K562 (cell line): Measurements from ENCODE around the gene MED29. TPM values are rescaled to one million over a fixed set of nuclear protein-coding genes. Genes with fewer than 3 reads are reported as not detected.

Experiments used
- ARID1B ChIP-seq: fragments of 450-650 bp; IDR thresholded peaks from 2 replicates; pipeline ENCODE4 v1.6.1; 2016; ENCODE audit warnings: antibody characterized with exemption, mild to moderate bottlenecking, inconsistent platforms
- EP300 ChIP-seq: IDR thresholded peaks from 2 replicates; pipeline ENCODE4 v1.6.1; 2012; ENCODE audit warnings: low read length, improper control_type of control experiment
- HDAC3 ChIP-seq: fragments of 450-650 bp; IDR thresholded peaks from 2 replicates; pipeline ENCODE4 v1.6.1; 2018; ENCODE audit warnings: borderline replicate concordance, mild to moderate bottlenecking, moderate library complexity; ENCODE audit not compliant: partially characterized antibody
- KLF13 ChIP-seq: fragments of 450-650 bp; IDR thresholded peaks from 2 replicates; pipeline ENCODE4 v1.6.1; 2016; ENCODE audit warnings: missing genetic modification characterization, low read depth, mild to moderate bottlenecking, missing compliant biosample characterization, moderate library complexity, borderline replicate concordance
- NR2C1 ChIP-seq, 2 experiments: fragments of 450-650 bp; IDR thresholded peaks; 2 replicates each; pipeline ENCODE4 v1.6.1; 2017; ENCODE audit warnings: mild to moderate bottlenecking in 2 of 2, antibody characterized with exemption in 1 of 2, inconsistent platforms in 1 of 2, missing compliant biosample characterization in 1 of 2, missing genetic modification characterization in 1 of 2
- ZNF239 ChIP-seq: fragments of 250-450 bp; sonication (Bioruptor Pico); IDR thresholded peaks from 2 replicates; pipeline ENCODE4 v1.4.0; 2020; ENCODE audit warnings: mild to moderate bottlenecking
- polyA plus RNA-seq, 8 experiments: library from polyadenylated mRNA; depleted of rRNA in 4 of 8; stranded (reverse) in 5 of 8; unstranded in 3 of 8; fragments of >200 nt; fragmentation: Nextera tagmentation in 2 of 8; fragmentation: Illumina TruSeq in 1 of 8; extraction: Ambion mirVana in 2 of 8; extraction: Trizol in 1 of 8; gene quantifications; 2 replicates each; pipeline versions ENCODE4 v1.2.1 to v1.2.3, GENCODE V29; 2011 to 2014; ENCODE audit warnings: inconsistent platforms in 1 of 8, missing spikeins in 1 of 8
- total RNA-seq, 7 experiments: library from RNA; depleted of rRNA in 6 of 7; stranded (reverse); fragments of >200 nt in 6 of 7; fragmentation: Illumina TruSeq in 2 of 7; extraction: Trizol in 2 of 7; gene quantifications; 2 replicates each; pipeline versions ENCODE4 v1.2.1 to v1.2.3, GENCODE V29; 2011 to 2021; ENCODE audit warnings: low replicate concordance in 1 of 7
- TF ChIP-seq, protein P1 (sequence below): sonication (generic); formaldehyde crosslinking; IDR thresholded peaks from 2 replicates; pipeline ENCODE4 v1.8.1; 2022; ENCODE audit warnings: missing genetic modification reagents
- TF ChIP-seq, protein P2 (sequence below): sonication (generic); formaldehyde crosslinking; IDR thresholded peaks from 2 replicates; pipeline ENCODE4 v1.8.1; 2023; ENCODE audit warnings: missing genetic modification reagents, mild to moderate bottlenecking, borderline replicate concordance
- TF ChIP-seq, protein P3 (sequence below): fragments of 450-650 bp; IDR thresholded peaks from 2 replicates; pipeline ENCODE4 v1.7.1; 2018; ENCODE audit warnings: mild to moderate bottlenecking, low read depth; ENCODE audit not compliant: partially characterized antibody
- TF ChIP-seq, protein P4 (sequence below): fragments of 450-650 bp; IDR thresholded peaks from one replicate; pipeline ENCODE4 v1.6.1; 2018; ENCODE audit warnings: mild to moderate bottlenecking, moderate library complexity; ENCODE audit not compliant: partially characterized antibody
- TF ChIP-seq, protein P5 (sequence below): sonication (generic); formaldehyde crosslinking; IDR thresholded peaks from 2 replicates; pipeline ENCODE4 v1.8.0; 2022; ENCODE audit warnings: missing genetic modification reagents, mild to moderate bottlenecking, moderate library complexity, borderline replicate concordance

MED29 gene
- total and polyA plus RNA-seq, 9 of the 15 experiments (the other 6 are each of a cell fraction or from before 2014, with no cell fraction given), result 1.8 to 22.6 (median 12.4) TPM

DNA sequence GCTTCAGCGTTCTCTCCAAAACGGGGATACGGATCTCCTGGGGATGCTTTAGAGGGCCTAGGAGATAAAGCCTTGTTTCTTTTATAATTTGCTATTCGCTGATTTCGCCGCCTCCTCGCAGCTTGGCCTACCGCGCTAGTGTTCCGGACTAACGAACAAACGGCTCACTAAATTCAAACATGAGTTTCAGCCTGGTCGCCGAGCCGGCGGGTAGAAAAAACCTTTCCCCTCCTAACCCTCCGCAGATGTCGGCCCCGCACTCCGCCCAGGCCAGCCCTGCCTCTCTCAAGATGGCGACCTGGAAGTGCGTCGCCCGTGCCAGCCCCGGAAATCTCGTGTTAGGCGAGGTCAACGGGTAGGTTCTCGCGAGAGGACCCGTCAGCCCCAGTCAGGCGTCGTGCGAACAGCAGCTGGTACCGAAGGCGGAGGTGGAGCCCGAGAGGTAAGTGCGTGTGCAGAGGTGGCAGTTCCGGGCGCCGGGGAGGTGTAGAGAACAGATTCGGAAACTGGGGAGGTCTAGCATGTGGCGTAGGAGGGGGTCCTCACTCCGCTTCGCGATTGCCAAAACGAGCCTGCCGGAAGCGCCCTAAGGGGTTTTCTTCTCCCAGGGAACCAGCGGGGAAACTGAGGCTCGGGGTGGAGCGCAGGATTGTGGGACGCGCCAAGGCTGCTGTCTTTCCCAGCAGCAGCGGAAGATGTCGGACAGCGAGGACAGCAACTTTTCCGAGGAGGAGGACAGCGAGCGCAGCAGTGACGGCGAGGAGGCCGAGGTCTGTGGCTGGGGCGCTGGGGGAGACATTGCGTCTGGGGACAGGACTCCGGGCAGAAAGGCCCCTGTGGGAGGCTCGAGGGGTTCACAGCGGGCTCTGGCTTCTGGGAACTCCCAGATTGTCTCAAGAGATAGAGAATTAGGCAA lies 54.3 kb downstream of the MED29 start, which contains the start of gene SUPT5H (continued):
- TF ChIP-seq, protein P1, sequence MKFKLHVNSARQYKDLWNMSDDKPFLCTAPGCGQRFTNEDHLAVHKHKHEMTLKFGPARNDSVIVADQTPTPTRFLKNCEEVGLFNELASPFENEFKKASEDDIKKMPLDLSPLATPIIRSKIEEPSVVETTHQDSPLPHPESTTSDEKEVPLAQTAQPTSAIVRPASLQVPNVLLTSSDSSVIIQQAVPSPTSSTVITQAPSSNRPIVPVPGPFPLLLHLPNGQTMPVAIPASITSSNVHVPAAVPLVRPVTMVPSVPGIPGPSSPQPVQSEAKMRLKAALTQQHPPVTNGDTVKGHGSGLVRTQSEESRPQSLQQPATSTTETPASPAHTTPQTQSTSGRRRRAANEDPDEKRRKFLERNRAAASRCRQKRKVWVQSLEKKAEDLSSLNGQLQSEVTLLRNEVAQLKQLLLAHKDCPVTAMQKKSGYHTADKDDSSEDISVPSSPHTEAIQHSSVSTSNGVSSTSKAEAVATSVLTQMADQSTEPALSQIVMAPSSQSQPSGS, result no peak
- TF ChIP-seq EP300, result peak; percentile 41; the same call in 1 of the 2 replicates
- TF ChIP-seq, protein P2, sequence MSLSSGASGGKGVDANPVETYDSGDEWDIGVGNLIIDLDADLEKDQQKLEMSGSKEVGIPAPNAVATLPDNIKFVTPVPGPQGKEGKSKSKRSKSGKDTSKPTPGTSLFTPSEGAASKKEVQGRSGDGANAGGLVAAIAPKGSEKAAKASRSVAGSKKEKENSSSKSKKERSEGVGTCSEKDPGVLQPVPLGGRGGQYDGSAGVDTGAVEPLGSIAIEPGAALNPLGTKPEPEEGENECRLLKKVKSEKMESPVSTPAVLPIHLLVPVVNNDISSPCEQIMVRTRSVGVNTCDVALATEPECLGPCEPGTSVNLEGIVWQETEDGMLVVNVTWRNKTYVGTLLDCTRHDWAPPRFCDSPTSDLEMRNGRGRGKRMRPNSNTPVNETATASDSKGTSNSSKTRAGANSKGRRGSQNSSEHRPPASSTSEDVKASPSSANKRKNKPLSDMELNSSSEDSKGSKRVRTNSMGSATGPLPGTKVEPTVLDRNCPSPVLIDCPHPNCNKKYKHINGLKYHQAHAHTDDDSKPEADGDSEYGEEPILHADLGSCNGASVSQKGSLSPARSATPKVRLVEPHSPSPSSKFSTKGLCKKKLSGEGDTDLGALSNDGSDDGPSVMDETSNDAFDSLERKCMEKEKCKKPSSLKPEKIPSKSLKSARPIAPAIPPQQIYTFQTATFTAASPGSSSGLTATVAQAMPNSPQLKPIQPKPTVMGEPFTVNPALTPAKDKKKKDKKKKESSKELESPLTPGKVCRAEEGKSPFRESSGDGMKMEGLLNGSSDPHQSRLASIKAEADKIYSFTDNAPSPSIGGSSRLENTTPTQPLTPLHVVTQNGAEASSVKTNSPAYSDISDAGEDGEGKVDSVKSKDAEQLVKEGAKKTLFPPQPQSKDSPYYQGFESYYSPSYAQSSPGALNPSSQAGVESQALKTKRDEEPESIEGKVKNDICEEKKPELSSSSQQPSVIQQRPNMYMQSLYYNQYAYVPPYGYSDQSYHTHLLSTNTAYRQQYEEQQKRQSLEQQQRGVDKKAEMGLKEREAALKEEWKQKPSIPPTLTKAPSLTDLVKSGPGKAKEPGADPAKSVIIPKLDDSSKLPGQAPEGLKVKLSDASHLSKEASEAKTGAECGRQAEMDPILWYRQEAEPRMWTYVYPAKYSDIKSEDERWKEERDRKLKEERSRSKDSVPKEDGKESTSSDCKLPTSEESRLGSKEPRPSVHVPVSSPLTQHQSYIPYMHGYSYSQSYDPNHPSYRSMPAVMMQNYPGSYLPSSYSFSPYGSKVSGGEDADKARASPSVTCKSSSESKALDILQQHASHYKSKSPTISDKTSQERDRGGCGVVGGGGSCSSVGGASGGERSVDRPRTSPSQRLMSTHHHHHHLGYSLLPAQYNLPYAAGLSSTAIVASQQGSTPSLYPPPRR, result no peak
- TF ChIP-seq, protein P3, sequence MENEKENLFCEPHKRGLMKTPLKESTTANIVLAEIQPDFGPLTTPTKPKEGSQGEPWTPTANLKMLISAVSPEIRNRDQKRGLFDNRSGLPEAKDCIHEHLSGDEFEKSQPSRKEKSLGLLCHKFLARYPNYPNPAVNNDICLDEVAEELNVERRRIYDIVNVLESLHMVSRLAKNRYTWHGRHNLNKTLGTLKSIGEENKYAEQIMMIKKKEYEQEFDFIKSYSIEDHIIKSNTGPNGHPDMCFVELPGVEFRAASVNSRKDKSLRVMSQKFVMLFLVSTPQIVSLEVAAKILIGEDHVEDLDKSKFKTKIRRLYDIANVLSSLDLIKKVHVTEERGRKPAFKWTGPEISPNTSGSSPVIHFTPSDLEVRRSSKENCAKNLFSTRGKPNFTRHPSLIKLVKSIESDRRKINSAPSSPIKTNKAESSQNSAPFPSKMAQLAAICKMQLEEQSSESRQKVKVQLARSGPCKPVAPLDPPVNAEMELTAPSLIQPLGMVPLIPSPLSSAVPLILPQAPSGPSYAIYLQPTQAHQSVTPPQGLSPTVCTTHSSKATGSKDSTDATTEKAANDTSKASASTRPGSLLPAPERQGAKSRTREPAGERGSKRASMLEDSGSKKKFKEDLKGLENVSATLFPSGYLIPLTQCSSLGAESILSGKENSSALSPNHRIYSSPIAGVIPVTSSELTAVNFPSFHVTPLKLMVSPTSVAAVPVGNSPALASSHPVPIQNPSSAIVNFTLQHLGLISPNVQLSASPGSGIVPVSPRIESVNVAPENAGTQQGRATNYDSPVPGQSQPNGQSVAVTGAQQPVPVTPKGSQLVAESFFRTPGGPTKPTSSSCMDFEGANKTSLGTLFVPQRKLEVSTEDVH, result no peak
- TF ChIP-seq, protein P4, sequence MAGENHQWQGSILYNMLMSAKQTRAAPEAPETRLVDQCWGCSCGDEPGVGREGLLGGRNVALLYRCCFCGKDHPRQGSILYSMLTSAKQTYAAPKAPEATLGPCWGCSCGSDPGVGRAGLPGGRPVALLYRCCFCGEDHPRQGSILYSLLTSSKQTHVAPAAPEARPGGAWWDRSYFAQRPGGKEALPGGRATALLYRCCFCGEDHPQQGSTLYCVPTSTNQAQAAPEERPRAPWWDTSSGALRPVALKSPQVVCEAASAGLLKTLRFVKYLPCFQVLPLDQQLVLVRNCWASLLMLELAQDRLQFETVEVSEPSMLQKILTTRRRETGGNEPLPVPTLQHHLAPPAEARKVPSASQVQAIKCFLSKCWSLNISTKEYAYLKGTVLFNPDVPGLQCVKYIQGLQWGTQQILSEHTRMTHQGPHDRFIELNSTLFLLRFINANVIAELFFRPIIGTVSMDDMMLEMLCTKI, result no peak
- peak; percentile 40; the same call in 1 of the 2 replicates for TF ChIP-seq KLF13
- TF ChIP-seq ZNF239 (CRISPR knock-in tag), result no peak
- TF ChIP-seq ARID1B, result peak; percentile 48; the same call in 1 of the 2 replicates
- TF ChIP-seq, protein P5, sequence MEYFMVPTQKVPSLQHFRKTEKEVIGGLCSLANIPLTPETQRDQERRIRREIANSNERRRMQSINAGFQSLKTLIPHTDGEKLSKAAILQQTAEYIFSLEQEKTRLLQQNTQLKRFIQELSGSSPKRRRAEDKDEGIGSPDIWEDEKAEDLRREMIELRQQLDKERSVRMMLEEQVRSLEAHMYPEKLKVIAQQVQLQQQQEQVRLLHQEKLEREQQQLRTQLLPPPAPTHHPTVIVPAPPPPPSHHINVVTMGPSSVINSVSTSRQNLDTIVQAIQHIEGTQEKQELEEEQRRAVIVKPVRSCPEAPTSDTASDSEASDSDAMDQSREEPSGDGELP (CRISPR knock-in tag), result peak; percentile 100
- no peak for TF ChIP-seq HDAC3
- peak; percentile 95 for TF ChIP-seq NR2C1 (IDR thresholded peaks at IDR 0.05)
- TF ChIP-seq NR2C1 (tag; IDR thresholded peaks at IDR 0.05), result peak; percentile 97
